ENCODE measurements around the gene SPATA21. TPM values are rescaled to one million over a fixed set of nuclear protein-coding genes. Genes with fewer than 3 reads are reported as not detected.

SPATA21 gene
- total RNA-seq, 2 experiments from 2014 or later: not detected

GRCh38 chr1:16385659-16386453, 51.4 kb downstream of the SPATA21 start:
- POLR2A ChIA-PET: no interaction called here
- no peaks in the 10 kb centered on the region for H3K9me3 Mint-ChIP-seq
- peak overlapping the region; percentile 39 for H3K27ac Mint-ChIP-seq
- DNase-seq: no peak
- CTCF ChIA-PET: interaction anchor here (0.8 to 1.8 kb wide), 5 partner anchors 9 to 55 kb away, joined by 3 to 4 read pairs (median 3); partner anchors contain the start of gene NECAP2
- no peaks in the 10 kb centered on the region for H3K27me3 Mint-ChIP-seq
- H3K36me3 Mint-ChIP-seq (ENCODE audit: low read depth): peaks cover 15% of the 10 kb centered on the region
- no peak overlapping the region for H3K4me3 Mint-ChIP-seq
- H3K4me1 Mint-ChIP-seq: peaks cover 59% of the 10 kb centered on the region

- DNase-seq: no peak
- Mint-ChIP-seq H3K9me3 (no peaks in the 10 kb centered on the region), H3K27me3 (no peaks in the 10 kb centered on the region), H3K27ac (peak overlapping the region; percentile 73), H3K4me1 (peaks cover 48% of the 10 kb centered on the region), H3K4me3 (no peak overlapping the region), H3K36me3 (ENCODE audit: low read depth) (peaks cover 15% of the 10 kb centered on the region)
- ChIA-PET CTCF (no interaction called here), POLR2A (no interaction called here)
These were observed 53.3 kb downstream of the SPATA21 start for GRCh38 chr1:16383888-16384287.

- H3K4me3 Mint-ChIP-seq: no peak overlapping the region
- POLR2A ChIA-PET: no interaction called here
- CTCF ChIA-PET: interaction anchor here (0.6 to 1.0 kb wide), 4 partner anchors 39 to 815 kb away, joined by 3 to 7 read pairs (median 3); no protein-coding TSS in a partner anchor
- no peaks in the 10 kb centered on the region for H3K9me3 Mint-ChIP-seq
- H3K27me3 Mint-ChIP-seq: no peaks in the 10 kb centered on the region
- H3K27ac Mint-ChIP-seq: no peak overlapping the region
- no peak for DNase-seq
- H3K36me3 Mint-ChIP-seq (ENCODE audit: low read depth): peaks cover 10% of the 10 kb centered on the region
- peaks cover 41% of the 10 kb centered on the region for H3K4me1 Mint-ChIP-seq
These were observed 56.4 kb downstream of the SPATA21 start for GRCh38 chr1:16380868-16381267.

GRCh38 chr1:16378443-16378842, 58.8 kb downstream of the SPATA21 start:
- ChIA-PET POLR2A (no interaction called here), CTCF (interaction anchor here (0.6 to 1.3 kb wide), 4 partner anchors 10 to 246 kb away, joined by 3 to 4 read pairs (median 4); partner anchors contain the start of gene NECAP2)
- peaks cover 41% of the 10 kb centered on the region for H3K4me1 Mint-ChIP-seq
- peaks cover 12% of the 10 kb centered on the region for H3K36me3 Mint-ChIP-seq (ENCODE audit: low read depth)
- no peaks in the 10 kb centered on the region for H3K27me3 Mint-ChIP-seq
- DNase-seq: no peak
- no peak overlapping the region for H3K27ac Mint-ChIP-seq
- H3K9me3 Mint-ChIP-seq: no peaks in the 10 kb centered on the region
- H3K4me3 Mint-ChIP-seq: no peak overlapping the region

- Mint-ChIP-seq H3K27me3 (no peaks in the 10 kb centered on the region), H3K4me3 (no peak overlapping the region), H3K4me1 (peaks cover 49% of the 10 kb centered on the region), H3K9me3 (no peaks in the 10 kb centered on the region), H3K27ac (peak overlapping the region; percentile 37), H3K36me3 (ENCODE audit: low read depth) (peaks cover 17% of the 10 kb centered on the region)
- ChIA-PET POLR2A (no interaction called here), CTCF (interaction anchor here (0.7 to 1.1 kb wide), 2 partner anchors 8 to 17 kb away, joined by 3 read pairs; no protein-coding TSS in a partner anchor)
- DNase-seq: no peak
These were observed 60.3 kb downstream of the SPATA21 start for GRCh38 chr1:16376971-16377370.

GRCh38 chr1:16375521-16376340, 61.5 kb downstream of the SPATA21 start:
- DNase-seq: no peak
- POLR2A ChIA-PET: no interaction called here
- H3K27me3 Mint-ChIP-seq: no peaks in the 10 kb centered on the region
- peaks cover 20% of the 10 kb centered on the region for H3K36me3 Mint-ChIP-seq (ENCODE audit: low read depth)
- H3K4me3 Mint-ChIP-seq: no peak overlapping the region
- H3K4me1 Mint-ChIP-seq: peaks cover 58% of the 10 kb centered on the region
- no peaks in the 10 kb centered on the region for H3K9me3 Mint-ChIP-seq
- no peak overlapping the region for H3K27ac Mint-ChIP-seq
- CTCF ChIA-PET: interaction anchor here (0.8 to 2.4 kb wide), 3 partner anchors 11 to 65 kb away, joined by 3 to 7 read pairs (median 3); partner anchors contain the start of gene NECAP2

- POLR2A ChIA-PET: no interaction called here
- H3K36me3 Mint-ChIP-seq (ENCODE audit: low read depth): peaks cover 21% of the 10 kb centered on the region
- H3K9me3 Mint-ChIP-seq: no peaks in the 10 kb centered on the region
- H3K27me3 Mint-ChIP-seq: no peaks in the 10 kb centered on the region
- no peak for DNase-seq
- no peak overlapping the region for H3K4me3 Mint-ChIP-seq
- H3K27ac Mint-ChIP-seq: peak overlapping the region; percentile 5
- H3K4me1 Mint-ChIP-seq: peaks cover 65% of the 10 kb centered on the region
- CTCF ChIA-PET: interaction anchor here (0.6 to 2.4 kb wide), 4 partner anchors 12 to 783 kb away, joined by 3 to 7 read pairs (median 4); partner anchors contain the start of gene NECAP2
These were observed 63.0 kb downstream of the SPATA21 start for GRCh38 chr1:16374266-16374665.

GRCh38 chr1:16372535-16373285, 64.5 kb downstream of the SPATA21 start:
- peaks cover 70% of the 10 kb centered on the region for H3K4me1 Mint-ChIP-seq
- H3K9me3 Mint-ChIP-seq: no peaks in the 10 kb centered on the region
- no peak for DNase-seq
- no peaks in the 10 kb centered on the region for H3K27me3 Mint-ChIP-seq
- POLR2A ChIA-PET: no interaction called here
- CTCF ChIA-PET: interaction anchor here (1.1 to 2.4 kb wide), 3 partner anchors 14 to 68 kb away, joined by 3 to 7 read pairs (median 3); partner anchors contain the start of gene NECAP2
- no peak overlapping the region for H3K27ac Mint-ChIP-seq
- no peak overlapping the region for H3K4me3 Mint-ChIP-seq
- H3K36me3 Mint-ChIP-seq (ENCODE audit: low read depth): peaks cover 30% of the 10 kb centered on the region

- DNase-seq: peak; percentile 18
- H3K27ac Mint-ChIP-seq: peak overlapping the region; percentile 74
- H3K4me3 Mint-ChIP-seq: peak overlapping the region; percentile 52
- no peaks in the 10 kb centered on the region for H3K27me3 Mint-ChIP-seq
- H3K4me1 Mint-ChIP-seq: peaks cover 66% of the 10 kb centered on the region
- POLR2A ChIA-PET: interaction anchor here (0.6 to 0.7 kb wide), 2 partner anchors 63 to 532 kb away, joined by 3 to 12 read pairs; no protein-coding TSS in a partner anchor
- peaks cover 30% of the 10 kb centered on the region for H3K36me3 Mint-ChIP-seq (ENCODE audit: low read depth)
- no peaks in the 10 kb centered on the region for H3K9me3 Mint-ChIP-seq
- CTCF ChIA-PET: interaction anchor here (0.5 to 1.3 kb wide), 4 partner anchors 15 to 414 kb away, joined by 3 read pairs; partner anchors contain the start of gene NECAP2
These were observed 65.5 kb downstream of the SPATA21 start for GRCh38 chr1:16371725-16372124.

- ChIA-PET CTCF (interaction anchor here (0.7 kb wide), 2 partner anchors 35 to 533 kb away, joined by 4 to 7 read pairs; no protein-coding TSS in a partner anchor), POLR2A (no interaction called here)
- Mint-ChIP-seq H3K4me1 (peaks cover 58% of the 10 kb centered on the region), H3K4me3 (peak overlapping the region; percentile 97), H3K27me3 (no peaks in the 10 kb centered on the region), H3K27ac (no peak overlapping the region), H3K9me3 (no peaks in the 10 kb centered on the region), H3K36me3 (ENCODE audit: low read depth) (peaks cover 30% of the 10 kb centered on the region)
- DNase-seq: no peak
These were observed 67.4 kb downstream of the SPATA21 start for GRCh38 chr1:16369821-16370220.

GRCh38 chr1:16367968-16368890, 69.0 kb downstream of the SPATA21 start:
- POLR2A ChIA-PET: interaction anchor here (0.7 kb wide), 1 partner anchor 16 kb away, joined by 4 read pairs; no protein-coding TSS in a partner anchor
- Mint-ChIP-seq H3K27ac (peak overlapping the region; percentile 100), H3K27me3 (no peaks in the 10 kb centered on the region), H3K4me1 (peaks cover 54% of the 10 kb centered on the region), H3K4me3 (peak overlapping the region; percentile 97), H3K36me3 (ENCODE audit: low read depth) (peaks cover 23% of the 10 kb centered on the region), H3K9me3 (no peaks in the 10 kb centered on the region)
- CTCF ChIA-PET: interaction anchor here (0.5 to 1.2 kb wide), 4 partner anchors 14 to 72 kb away, joined by 3 to 4 read pairs (median 3); partner anchors contain the start of gene NECAP2
- peak; percentile 15 for DNase-seq
